HG03064 (cell line): Measurements from ENCODE around the gene REV3L.
A peak's percentile ranks its signal among the peaks of the same experiment; 100 is the strongest.
"Not testable (repeated sequence)": the region's sequence is repeated elsewhere in the genome, so short reads cannot be mapped to it uniquely, and the experiment has no call there.

Experiments
- ATAC-seq: cut with Tn5 transposase; IDR thresholded peaks from one replicate; pipeline ENCODE4 v1.9.1; 2021; ENCODE audit warnings: low read depth; ENCODE audit not compliant: unreplicated experiment

Gene REV3L

GRCh38 chr6:111482959-111483735 is at the start of gene REV3L:
REV3L (minus strand) TSS chr6:111483218; CDS start chr6:111482888, 330 bp downstream.
- peak; percentile 26 for ATAC-seq

GRCh38 chr6:111531185-111531584 is 48.2 kb upstream of the REV3L start:
- ATAC-seq: no peak

GRCh38 chr6:111530667-111531066 is 47.6 kb upstream of the REV3L start:
- no peak for ATAC-seq

DNA sequence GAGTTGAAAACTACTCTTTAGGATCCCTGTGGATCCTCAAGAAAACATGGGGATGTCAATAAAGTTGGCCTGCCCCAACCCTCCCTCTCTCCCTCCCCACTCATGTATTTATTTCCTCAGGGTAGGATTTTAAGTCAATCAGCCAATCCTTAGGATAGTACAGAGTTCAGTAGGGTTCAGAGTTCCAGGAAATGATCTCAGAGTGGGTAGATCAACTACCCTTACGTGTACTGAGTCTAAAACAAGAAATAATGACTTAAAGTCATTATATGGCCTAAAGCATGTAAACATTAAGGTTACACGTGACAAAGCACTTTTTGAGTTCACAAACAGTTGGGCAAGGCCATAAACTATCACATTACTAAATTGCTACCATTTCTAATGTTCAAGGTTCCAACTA is 47.2 kb upstream of the REV3L start:
- ATAC-seq: no peak

DNA sequence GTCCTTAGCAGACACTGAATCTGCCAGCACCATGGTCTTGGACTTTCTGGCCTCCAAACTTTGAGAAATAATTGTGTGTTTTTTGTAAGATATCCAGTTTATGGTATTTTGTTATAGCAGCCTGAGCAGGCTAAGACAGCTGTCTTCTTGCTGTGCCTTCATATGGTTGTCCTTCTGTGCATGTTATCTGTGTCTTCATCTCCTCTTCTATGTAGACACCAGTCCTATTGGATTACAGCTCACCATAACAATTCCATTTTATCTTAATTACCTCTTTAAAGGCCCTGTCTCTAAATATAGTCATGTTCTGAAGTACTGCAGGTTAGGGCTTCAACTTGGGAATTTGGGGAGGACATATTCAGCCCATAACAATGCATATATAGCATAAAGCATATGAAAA is 44.3 kb upstream of the REV3L start:
- ATAC-seq: no peak

- no peak for ATAC-seq
Measured at GRCh38 chr6:111524735-111525134, 41.7 kb upstream of the REV3L start.

DNA sequence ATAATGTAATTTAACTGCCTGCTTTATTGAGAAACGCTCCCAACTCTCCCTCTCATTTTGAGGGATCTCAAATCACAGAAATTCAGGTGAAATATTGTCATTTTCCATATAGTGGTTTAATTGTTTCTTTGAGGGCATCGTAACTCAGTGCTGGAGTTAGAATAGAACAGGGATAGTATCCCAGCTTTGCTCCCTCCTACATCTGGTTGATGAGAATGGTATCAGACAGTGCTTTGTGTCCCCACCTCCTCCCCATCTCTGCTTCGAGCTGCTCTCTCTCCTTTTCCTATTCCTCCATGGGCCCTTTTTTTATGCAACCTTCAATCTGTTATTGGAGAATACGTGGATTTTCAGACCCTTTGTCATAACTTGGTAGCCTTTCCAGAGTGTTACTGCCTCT is 41.2 kb upstream of the REV3L start:
- no peak for ATAC-seq

DNA sequence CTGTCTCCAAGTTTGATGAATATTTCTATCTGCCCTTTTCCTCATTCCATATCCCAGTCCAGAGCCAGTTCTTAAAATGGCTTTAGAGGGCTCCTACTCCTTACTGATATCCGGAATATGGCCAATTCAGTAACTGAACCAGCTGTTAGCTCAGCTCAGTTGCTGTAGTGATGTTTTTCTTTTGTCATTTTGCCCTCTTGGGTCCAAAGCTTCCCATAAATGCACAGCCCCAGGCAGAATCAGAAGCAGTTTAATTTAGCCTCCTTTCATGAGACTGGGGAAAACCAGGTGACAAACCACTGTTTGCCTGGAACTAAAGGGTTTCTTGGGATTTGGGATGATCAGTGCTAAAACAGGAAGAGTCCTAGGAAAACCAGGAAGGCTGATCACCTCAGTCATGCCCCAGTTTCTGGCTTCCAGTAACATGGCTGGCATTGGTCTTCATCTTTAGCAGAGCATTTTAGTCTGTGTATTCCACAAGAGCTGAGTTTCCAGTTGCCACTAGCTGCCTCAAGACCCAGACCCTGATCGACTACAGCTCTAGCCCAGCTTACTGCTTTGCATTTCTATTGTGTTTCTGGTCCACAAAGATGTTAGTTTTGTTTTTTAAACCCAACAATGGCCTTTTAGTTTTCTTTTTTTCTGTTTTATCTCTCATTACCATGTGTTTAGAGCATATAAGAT is 40.6 kb upstream of the REV3L start:
- no peak for ATAC-seq

DNA sequence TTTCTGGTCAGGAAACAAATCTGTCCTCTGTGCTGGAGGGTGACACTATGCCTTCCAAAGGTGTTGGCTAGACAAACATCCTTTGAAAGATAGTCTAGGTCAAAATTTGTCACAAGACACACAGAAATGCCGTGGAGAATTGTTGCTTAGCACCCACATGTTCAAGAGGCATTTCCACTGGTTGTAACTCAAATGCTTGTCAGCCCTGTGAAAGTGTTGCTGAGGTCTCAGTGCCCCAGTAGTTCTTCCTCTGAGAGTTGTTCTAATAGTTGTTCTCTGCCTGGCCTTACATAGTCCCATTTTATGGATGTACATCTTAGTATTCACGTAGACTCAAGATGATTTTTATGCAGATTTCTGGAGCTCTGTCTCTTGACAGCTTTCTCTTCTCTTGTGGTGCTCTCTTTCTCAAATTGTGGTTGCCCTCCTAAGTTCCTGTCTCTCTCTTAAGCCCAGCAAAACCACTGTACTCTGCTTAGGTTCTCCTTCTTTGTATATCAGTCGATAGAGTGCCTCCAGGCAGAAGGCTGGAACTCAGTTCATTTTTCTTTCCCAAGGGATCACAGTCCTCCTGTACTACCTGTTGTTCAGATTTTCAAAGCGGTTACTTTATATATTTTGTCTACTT is 39.5 kb upstream of the REV3L start:
- peak; percentile 61 for ATAC-seq

- no peak for ATAC-seq
Measured at GRCh38 chr6:111521497-111522270, 38.7 kb upstream of the REV3L start.

GRCh38 chr6:111520524-111520923 is 37.5 kb upstream of the REV3L start:
- ATAC-seq: no peak

- no peak for ATAC-seq
Measured at GRCh38 chr6:111517965-111518364, 34.9 kb upstream of the REV3L start.

DNA sequence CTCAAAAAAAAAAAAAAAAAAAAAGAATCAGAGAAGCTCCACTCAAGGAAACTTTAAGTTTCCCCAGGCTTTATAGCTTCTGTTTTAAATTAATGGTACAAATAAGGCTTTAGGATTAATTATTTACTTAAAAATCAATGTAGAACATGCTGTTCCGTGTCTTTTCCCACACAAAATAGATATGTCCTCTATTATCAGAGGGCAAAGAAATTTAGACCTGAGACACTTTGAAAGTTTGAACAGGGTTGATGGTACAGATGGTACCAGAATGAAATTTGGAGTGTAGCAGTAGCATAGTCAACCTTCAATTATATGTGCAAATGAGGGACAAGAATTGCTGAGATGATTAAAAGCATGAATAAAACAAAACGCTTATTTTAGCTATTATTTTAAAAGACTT is 32.2 kb upstream of the REV3L start:
- ATAC-seq: no peak

- ATAC-seq: not testable (repeated sequence)
Measured at GRCh38 chr6:111514531-111514930, 31.5 kb upstream of the REV3L start.

GRCh38 chr6:111507219-111507618 is 24.2 kb upstream of the REV3L start:
- ATAC-seq: not testable (repeated sequence)

DNA sequence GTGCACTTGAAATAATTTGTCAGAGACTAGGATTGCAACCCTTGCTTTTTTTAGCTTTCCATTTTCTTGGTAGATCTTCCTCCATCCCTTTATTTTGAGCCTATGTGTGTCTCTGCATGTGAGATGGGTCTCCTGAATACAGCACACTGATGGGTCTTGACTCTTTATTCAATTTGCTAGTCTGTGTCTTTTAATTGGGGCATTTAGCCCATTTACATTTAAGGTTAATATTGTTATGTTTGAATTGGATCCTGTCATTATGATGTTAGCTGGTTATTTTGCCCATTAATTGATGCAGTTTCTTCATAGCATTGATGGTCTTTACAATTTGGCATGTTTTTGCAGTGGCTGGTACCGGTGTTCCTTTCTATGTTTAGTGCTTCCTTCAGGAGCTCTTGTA is 22.5 kb upstream of the REV3L start:
- not testable (repeated sequence) for ATAC-seq

- no peak for ATAC-seq
Measured at GRCh38 chr6:111503660-111504059, 20.6 kb upstream of the REV3L start.

DNA sequence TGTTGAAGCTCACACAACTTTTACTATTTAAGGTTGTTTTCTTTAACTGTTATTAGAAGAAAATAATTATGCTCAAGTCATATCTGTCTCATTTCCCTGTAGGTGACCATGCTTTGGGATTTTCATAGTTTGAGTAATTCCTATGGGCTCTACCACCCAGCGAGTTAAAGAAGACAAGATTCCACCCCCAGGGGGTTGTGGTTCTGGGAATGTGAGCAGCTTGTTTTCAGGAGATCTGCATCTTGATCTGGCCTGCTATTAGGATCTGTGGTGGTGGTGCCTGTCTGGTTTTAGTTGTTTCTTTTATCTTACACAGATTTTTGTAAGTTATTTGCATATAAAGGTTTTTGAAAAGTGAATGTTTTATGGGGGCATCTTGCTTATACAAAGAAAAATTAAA is 20.2 kb upstream of the REV3L start:
- ATAC-seq: no peak

GRCh38 chr6:111502154-111502553 is 19.1 kb upstream of the REV3L start:
- ATAC-seq: no peak

DNA sequence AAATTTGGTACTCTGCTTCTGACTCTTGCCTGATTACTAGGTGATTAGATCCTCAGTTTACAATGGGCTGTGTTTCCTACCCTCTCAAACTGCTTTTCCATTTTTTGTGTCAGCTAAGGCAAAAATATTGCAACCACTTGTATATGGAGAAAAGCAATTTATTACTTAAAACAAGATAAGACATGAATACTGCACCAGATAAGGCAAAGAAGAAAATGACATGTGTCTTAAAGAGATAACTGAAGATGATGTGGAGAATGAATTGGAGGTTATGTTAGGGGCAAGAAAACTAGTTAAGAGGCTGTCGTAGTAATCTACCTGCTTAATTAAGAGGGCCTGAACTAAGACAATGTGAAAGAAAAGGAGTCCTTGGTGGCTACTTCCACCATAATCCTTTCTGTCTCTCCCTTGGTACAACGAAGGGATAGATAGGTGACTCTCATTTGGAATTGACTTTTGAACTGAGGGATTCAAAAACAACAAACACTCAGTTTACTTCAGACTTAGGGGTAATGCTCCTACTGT is 16.3 kb upstream of the REV3L start:
- no peak for ATAC-seq
